Smooth muscle cell of the pulmonary artery (primary cell): ENCODE data around the gene RELN. TPM values are rescaled to one million over a fixed set of nuclear protein-coding genes. Genes with fewer than 3 reads are reported as not detected.

Experiments
- total RNA-seq: library from RNA; depleted of rRNA; stranded (reverse); fragments of >200 nt; gene quantifications from 2 replicates; pipeline ENCODE4 v1.2.3, GENCODE V29; 2014

The RELN gene
- total RNA-seq: 86.7 and 200 TPM in 2 replicates

GRCh38 chr7:103989200-103989784, at the start of gene RELN:
Gene RELN, minus strand, starts transcription at chr7:103989658. Its CDS starts 302 bp downstream, at chr7:103989356.

GRCh38 chr7:103446049-103446520, 543.4 kb downstream of the RELN start, which contains the start of gene SLC26A5:
Gene SLC26A5, minus strand, starts transcription at chr7:103446207. Its CDS starts 24,693 bp downstream, at chr7:103421514.

Other genes starting within 250 kb of the RELN start
- 51.7 and 72.7 TPM in 2 replicates for gene ORC5, start 218.4 kb upstream of the RELN start, total RNA-seq